GM23338 (cell line): Measurements from ENCODE around the gene AMBP. TPM values are rescaled to one million over a fixed set of nuclear protein-coding genes. Genes with fewer than 3 reads are reported as not detected.

Experiments used
- ATAC-seq: fragments of 200-7000 bp; cut with Tn5 transposase; 3 replicates; pipeline ENCODE4 v1.9.1; 2020
- DNase-seq: peaks from one replicate; pipeline ENCODE4 v3.0.0-alpha.2; 2015; ENCODE audit warnings: low spot score
- H2AFZ ChIP-seq: fragments of 200-600 bp; sonication (generic); 2 replicates; pipeline ENCODE4 v1.8.0; 2016; ENCODE audit warnings: antibody characterized with exemption, mild to moderate bottlenecking, moderate library complexity
- H3F3A ChIP-seq: fragments of 200-600 bp; sonication (generic); replicated peaks from 2 replicates; pipeline ENCODE4 v1.8.0; 2017; ENCODE audit warnings: antibody characterized with exemption, mixed run types, low read depth
- H3K27ac ChIP-seq: fragments of 200-600 bp; sonication (generic); 2 replicates; pipeline ENCODE4 v1.6.1; 2016; ENCODE audit warnings: low read depth
- H3K27me3 ChIP-seq: fragments of 200-600 bp; sonication (generic); 2 replicates; pipeline ENCODE4 v1.8.0; 2016; ENCODE audit warnings: mild to moderate bottlenecking, mixed run types, moderate library complexity; ENCODE audit not compliant: insufficient read depth
- H3K36me3 ChIP-seq: fragments of 200-600 bp; sonication (generic); 2 replicates; pipeline ENCODE4 v1.8.0; 2016; ENCODE audit warnings: mild to moderate bottlenecking; ENCODE audit not compliant: insufficient read depth
- H3K4me1 ChIP-seq: fragments of 200-600 bp; sonication (generic); 2 replicates; pipeline ENCODE4 v1.8.0; 2016; ENCODE audit warnings: mild to moderate bottlenecking, moderate library complexity; ENCODE audit not compliant: insufficient read depth
- H3K4me2 ChIP-seq: fragments of 200-600 bp; sonication (generic); 2 replicates; pipeline ENCODE4 v1.7.1; 2017; ENCODE audit warnings: mixed run types
- H3K4me3 ChIP-seq: fragments of 200-600 bp; sonication (generic); 2 replicates; pipeline ENCODE4 v1.6.1; 2016; ENCODE audit warnings: mixed run types
- H3K79me2 ChIP-seq: fragments of 200-600 bp; sonication (generic); replicated peaks from 2 replicates; pipeline ENCODE4 v1.8.0; 2017; ENCODE audit warnings: mild to moderate bottlenecking; ENCODE audit not compliant: insufficient read depth
- H3K9me2 ChIP-seq: fragments of 200-600 bp; sonication (generic); 2 replicates; pipeline ENCODE4 v1.8.0; 2017; ENCODE audit not compliant: insufficient read depth
- H4K20me1 ChIP-seq: fragments of 200-600 bp; sonication (generic); replicated peaks from 2 replicates; pipeline ENCODE4 v1.8.0; 2017; ENCODE audit warnings: mild to moderate bottlenecking; ENCODE audit not compliant: insufficient read depth
- H3K27ac Mint-ChIP-seq: 2 replicates; pipeline ENCODE4 v1.8.0; 2020; ENCODE audit warnings: inconsistent platforms, mild to moderate bottlenecking, moderate library complexity, mixed read lengths
- H3K27me3 Mint-ChIP-seq: 3 replicates; pipeline ENCODE4 v1.8.0; 2022; ENCODE audit warnings: low read depth, mild to moderate bottlenecking, moderate library complexity, mixed read lengths, inconsistent platforms; ENCODE audit not compliant: insufficient read depth, poor library complexity
- H3K36me3 Mint-ChIP-seq: 3 replicates; pipeline ENCODE4 v1.8.0; 2021; ENCODE audit warnings: low read depth, mild to moderate bottlenecking, inconsistent platforms, moderate library complexity, mixed read lengths
- H3K4me1 Mint-ChIP-seq: 3 replicates; pipeline ENCODE4 v1.8.0; 2020; ENCODE audit warnings: mild to moderate bottlenecking, inconsistent platforms, mixed read lengths
- H3K4me3 Mint-ChIP-seq: 3 replicates; pipeline ENCODE4 v1.8.0; 2021; ENCODE audit warnings: moderate library complexity, mild to moderate bottlenecking, inconsistent platforms, mixed read lengths
- H3K9me3 Mint-ChIP-seq: 3 replicates; pipeline ENCODE4 v1.8.0; 2020; ENCODE audit warnings: moderate library complexity, mild to moderate bottlenecking, inconsistent platforms, mixed read lengths
- CREB1 ChIP-seq: fragments of 250-450 bp; sonication (Bioruptor Pico); IDR thresholded peaks from 2 replicates; pipeline ENCODE4 v1.5.0; 2020; ENCODE audit warnings: low read depth, mild to moderate bottlenecking, moderate library complexity
- ETS1 ChIP-seq: IDR thresholded peaks from 2 replicates; pipeline ENCODE4 v1.6.1; 2016; ENCODE audit warnings: antibody characterized with exemption
- EZH2 ChIP-seq: fragments of 200-600 bp; sonication (generic); IDR thresholded peaks from one replicate; pipeline ENCODE4 v1.8.0; 2017; ENCODE audit warnings: antibody characterized with exemption, mild to moderate bottlenecking, low read depth; ENCODE audit not compliant: unreplicated experiment
- JUNB ChIP-seq: IDR thresholded peaks from one replicate; pipeline ENCODE4 v1.6.1; 2016; ENCODE audit warnings: antibody characterized with exemption; ENCODE audit not compliant: unreplicated experiment
- NANOG ChIP-seq: IDR thresholded peaks from 2 replicates; pipeline ENCODE4 v1.6.1; 2016; ENCODE audit warnings: antibody characterized with exemption, borderline replicate concordance
- POLR2AphosphoS5 ChIP-seq: IDR thresholded peaks from 2 replicates; pipeline ENCODE4 v1.6.1; 2016; ENCODE audit warnings: antibody characterized with exemption, low read depth
- ZNF114 ChIP-seq: fragments of 250-450 bp; sonication (Bioruptor Pico); IDR thresholded peaks from 2 replicates; pipeline ENCODE4 v1.5.0; 2020; ENCODE audit warnings: mild to moderate bottlenecking, moderate library complexity
- ZNF331 ChIP-seq: fragments of 250-450 bp; sonication (Bioruptor Pico); IDR thresholded peaks from 2 replicates; pipeline ENCODE4 v1.5.0; 2020; ENCODE audit warnings: low read depth, mild to moderate bottlenecking, moderate library complexity
- ZNF462 ChIP-seq: fragments of 250-450 bp; sonication (Bioruptor Pico); IDR thresholded peaks from 2 replicates; pipeline ENCODE4 v1.5.0; 2020; ENCODE audit warnings: mild to moderate bottlenecking, moderate library complexity
- long read RNA-seq: library from polyadenylated mRNA; unstranded; transcript quantifications from one replicate; pipeline ENCODE4 v2.0.0, GENCODE V29; 2020; ENCODE audit not compliant: unreplicated experiment
- polyA plus RNA-seq: library from polyadenylated mRNA; unstranded; fragments of >200 nt; fragmentation: Nextera tagmentation; extraction: Ambion mirVana; gene quantifications from 2 replicates; pipeline ENCODE4 v1.2.1, GENCODE V29; 2016
- total RNA-seq: library from RNA; depleted of rRNA; stranded (reverse); fragments of >200 nt; shearing (Covaris generic); gene quantifications from 2 replicates; pipeline ENCODE4 v1.2.3, GENCODE V29; 2014; rRNA removed
- TF ChIP-seq, protein P1 (sequence below), 2 experiments: fragments of 200-600 bp in 1 of 2; sonication (generic) in 1 of 2; conservative IDR thresholded peaks; 2 replicates each; pipeline versions ENCODE4 v1.5.1 to v1.6.1; 2016 to 2017; ENCODE audit warnings: antibody characterized with exemption in 2 of 2, low read depth in 2 of 2, mild to moderate bottlenecking in 2 of 2, moderate library complexity in 1 of 2

Gene AMBP
- total RNA-seq (1.3 and 4.0 TPM in 2 replicates), polyA plus RNA-seq (1.6 and 2.0 TPM in 2 replicates)
- long read RNA-seq, partial matches to known transcripts, result 1 of 5 reads
- long read RNA-seq, other reads (novel, unspliced or antisense), result 0 of 5 reads

- no peaks in the 10 kb centered on the region for H3K36me3 ChIP-seq
- H3K4me2 ChIP-seq, result no peak within 1 kb of the TSS
- Mint-ChIP-seq H3K36me3 (no peaks in the 10 kb centered on the region), H3K27ac (no peak within 1 kb of the TSS), H3K4me3 (no peak within 1 kb of the TSS), H3K9me3 (no peaks in the 10 kb centered on the region), H3K4me1 (peaks cover 8% of the 10 kb centered on the region; the same call in 2 of the 3 replicates), H3K27me3 (peaks cover 10% of the 10 kb centered on the region)
- H3K27ac ChIP-seq, result no peak within 1 kb of the TSS
- H4K20me1 ChIP-seq, result no peaks in the 10 kb centered on the region
- no peaks in the 10 kb centered on the region for H3K79me2 ChIP-seq
- DNase-seq (peak; percentile 41), ATAC-seq (peak; percentile 20)
- H3F3A ChIP-seq, result no peaks in the 10 kb centered on the region
- H3K4me1 ChIP-seq, result no peaks in the 10 kb centered on the region; the same call in 1 of the 2 replicates
- peaks cover 8% of the 10 kb centered on the region; the same call in 1 of the 2 replicates for H3K9me2 ChIP-seq
- H2AFZ ChIP-seq, result peak within 1 kb of the TSS; percentile 83
- no peaks in the 10 kb centered on the region for H3K27me3 ChIP-seq
- no peak within 1 kb of the TSS for H3K4me3 ChIP-seq
- TF ChIP-seq POLR2AphosphoS5 (no peak), CREB1 (CRISPR knock-in tag) (no peak), NANOG (no peak), JUNB (no peak), EZH2 (no peak), ETS1 (no peak)
- TF ChIP-seq, protein P1, sequence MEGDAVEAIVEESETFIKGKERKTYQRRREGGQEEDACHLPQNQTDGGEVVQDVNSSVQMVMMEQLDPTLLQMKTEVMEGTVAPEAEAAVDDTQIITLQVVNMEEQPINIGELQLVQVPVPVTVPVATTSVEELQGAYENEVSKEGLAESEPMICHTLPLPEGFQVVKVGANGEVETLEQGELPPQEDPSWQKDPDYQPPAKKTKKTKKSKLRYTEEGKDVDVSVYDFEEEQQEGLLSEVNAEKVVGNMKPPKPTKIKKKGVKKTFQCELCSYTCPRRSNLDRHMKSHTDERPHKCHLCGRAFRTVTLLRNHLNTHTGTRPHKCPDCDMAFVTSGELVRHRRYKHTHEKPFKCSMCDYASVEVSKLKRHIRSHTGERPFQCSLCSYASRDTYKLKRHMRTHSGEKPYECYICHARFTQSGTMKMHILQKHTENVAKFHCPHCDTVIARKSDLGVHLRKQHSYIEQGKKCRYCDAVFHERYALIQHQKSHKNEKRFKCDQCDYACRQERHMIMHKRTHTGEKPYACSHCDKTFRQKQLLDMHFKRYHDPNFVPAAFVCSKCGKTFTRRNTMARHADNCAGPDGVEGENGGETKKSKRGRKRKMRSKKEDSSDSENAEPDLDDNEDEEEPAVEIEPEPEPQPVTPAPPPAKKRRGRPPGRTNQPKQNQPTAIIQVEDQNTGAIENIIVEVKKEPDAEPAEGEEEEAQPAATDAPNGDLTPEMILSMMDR (conservative IDR thresholded peaks at IDR 0.05; ENCODE audit: low read depth in 2 of 2), result no peak
These were observed at the start of gene AMBP for GRCh38 chr9:114078021-114078780. Gene AMBP, minus strand, starts transcription at chr9:114078300. Its CDS starts 91 bp downstream, at chr9:114078209.

DNA sequence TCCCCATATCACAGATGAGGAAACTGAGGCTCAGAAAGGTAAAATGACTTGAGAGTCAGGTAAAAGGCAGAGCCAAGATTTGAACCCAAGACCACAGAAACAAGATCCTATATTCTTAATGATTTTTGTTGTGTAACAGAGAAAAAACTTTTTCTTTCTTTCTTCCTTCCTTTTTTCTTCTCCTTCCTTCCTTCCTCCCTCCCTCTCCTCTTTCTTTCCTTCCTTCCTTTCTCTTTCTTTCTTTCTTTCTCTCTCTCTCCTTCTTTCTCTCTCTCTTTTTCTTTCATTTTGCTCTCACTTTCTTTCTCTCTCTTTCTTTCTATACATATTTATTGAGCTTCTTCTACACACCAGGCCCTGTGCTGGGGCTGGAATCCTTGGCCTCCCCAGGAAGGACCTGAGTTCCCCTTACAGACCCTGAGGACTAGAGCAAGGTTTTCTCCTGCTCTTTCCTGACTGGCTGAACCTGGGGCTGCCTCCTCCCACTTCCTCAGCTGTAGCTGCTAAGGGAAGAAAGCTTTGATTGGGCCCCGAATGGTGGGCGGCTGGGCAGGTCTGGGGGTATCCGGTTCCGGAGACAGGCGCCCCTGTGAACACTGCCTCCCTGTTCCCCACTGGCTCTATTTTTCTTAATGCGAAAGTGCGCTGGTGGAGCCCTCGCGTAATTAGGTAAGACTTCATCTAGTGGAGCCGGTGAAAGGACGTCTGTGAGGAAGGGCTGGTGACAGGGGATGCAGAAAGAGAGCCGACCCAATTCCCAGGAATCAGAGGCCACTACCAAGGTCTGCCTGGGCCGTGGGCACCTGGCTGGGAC, 48.4 kb upstream of the AMBP start:
- no peaks in the 10 kb centered on the region for H3K27me3 ChIP-seq
- no peaks in the 10 kb centered on the region for H3K36me3 ChIP-seq
- ATAC-seq (peak; percentile 81), DNase-seq (peak; percentile 69)
- no peaks in the 10 kb centered on the region for H3K9me2 ChIP-seq
- H3K4me1 Mint-ChIP-seq, result peaks cover 7% of the 10 kb centered on the region
- H3K9me3 Mint-ChIP-seq, result no peaks in the 10 kb centered on the region
- no peak overlapping the region for H3K27ac ChIP-seq
- peak overlapping the region; percentile 66; the same call in 1 of the 2 replicates for H3K4me2 ChIP-seq
- no peaks in the 10 kb centered on the region for H3F3A ChIP-seq
- no peaks in the 10 kb centered on the region for H4K20me1 ChIP-seq
- no peaks in the 10 kb centered on the region for H3K79me2 ChIP-seq
- no peak overlapping the region for H3K4me3 ChIP-seq
- peak overlapping the region; percentile 97 for H2AFZ ChIP-seq
- no peak overlapping the region for H3K4me3 Mint-ChIP-seq
- H3K36me3 Mint-ChIP-seq, result no peaks in the 10 kb centered on the region; the same call in 2 of the 3 replicates
- peaks cover 3% of the 10 kb centered on the region; the same call in 1 of the 2 replicates for H3K4me1 ChIP-seq
- peaks cover 6% of the 10 kb centered on the region for H3K27me3 Mint-ChIP-seq
- H3K27ac Mint-ChIP-seq, result no peak overlapping the region
- TF ChIP-seq JUNB (no peak), NANOG (no peak), ZNF331 (CRISPR knock-in tag) (no peak), ZNF462 (CRISPR knock-in tag) (no peak), ZNF114 (CRISPR knock-in tag) (no peak)
